Upper lobe of right lung (tissue), 1 donor: ENCODE data around the gene SLC2A4. TPM values are rescaled to one million over a fixed set of nuclear protein-coding genes. Genes with fewer than 3 reads are reported as not detected.

Source experiments
- ATAC-seq: fragments of 200-7000 bp; cut with Tn5 transposase; one replicate; pipeline ENCODE4 v1.9.1; 2020; ENCODE audit warnings: mild to moderate bottlenecking, moderate library complexity
- DNase-seq: peaks from one replicate; pipeline ENCODE4 v3.0.0-alpha.2; 2020
- H3K27ac ChIP-seq: fragments of 200-600 bp; one replicate; pipeline ENCODE4 v1.8.0; 2022
- H3K27me3 ChIP-seq: fragments of 200-600 bp; one replicate; pipeline ENCODE4 v1.8.0; 2022; ENCODE audit warnings: mild to moderate bottlenecking
- H3K36me3 ChIP-seq: fragments of 200-600 bp; one replicate; pipeline ENCODE4 v1.8.0; 2022
- H3K4me1 ChIP-seq: fragments of 200-600 bp; one replicate; pipeline ENCODE4 v1.8.0; 2022
- H3K4me3 ChIP-seq: fragments of 200-600 bp; one replicate; pipeline ENCODE4 v1.8.0; 2022; ENCODE audit warnings: mild to moderate bottlenecking
- H3K9me3 ChIP-seq: fragments of 200-600 bp; one replicate; pipeline ENCODE4 v1.8.0; 2022
- CTCF ChIP-seq: fragments of 200-600 bp; IDR thresholded peaks from one replicate; pipeline ENCODE4 v1.8.0; 2022; ENCODE audit warnings: antibody characterized with exemption
- intact Hi-C: fragments of 100-400 bp; cut with DNase I; formaldehyde crosslinking; loops from one replicate; pipeline ENCODE4 v1.11.0; 2022
- long read RNA-seq: library from polyadenylated mRNA; unstranded; transcript quantifications from one replicate; pipeline ENCODE4 v2.0.0, GENCODE V29; 2021
- total RNA-seq: library from RNA; stranded (reverse); fragmentation: NEBNext Ultra II Directional; extraction: Animal tissue kit (Norgen Biotek cat#: 25700); gene quantifications from one replicate; pipeline ENCODE4 v1.2.1, GENCODE V29; 2021
- donor health status: DM: no; HTN: yes; CAD: no; lungs with severe emphysema.

SLC2A4 gene
- 1.6 TPM for total RNA-seq
- long read RNA-seq, partial matches to known transcripts, result 0 of 1 reads
- long read RNA-seq, other reads (novel, unspliced or antisense), result 0 of 1 reads

DNA sequence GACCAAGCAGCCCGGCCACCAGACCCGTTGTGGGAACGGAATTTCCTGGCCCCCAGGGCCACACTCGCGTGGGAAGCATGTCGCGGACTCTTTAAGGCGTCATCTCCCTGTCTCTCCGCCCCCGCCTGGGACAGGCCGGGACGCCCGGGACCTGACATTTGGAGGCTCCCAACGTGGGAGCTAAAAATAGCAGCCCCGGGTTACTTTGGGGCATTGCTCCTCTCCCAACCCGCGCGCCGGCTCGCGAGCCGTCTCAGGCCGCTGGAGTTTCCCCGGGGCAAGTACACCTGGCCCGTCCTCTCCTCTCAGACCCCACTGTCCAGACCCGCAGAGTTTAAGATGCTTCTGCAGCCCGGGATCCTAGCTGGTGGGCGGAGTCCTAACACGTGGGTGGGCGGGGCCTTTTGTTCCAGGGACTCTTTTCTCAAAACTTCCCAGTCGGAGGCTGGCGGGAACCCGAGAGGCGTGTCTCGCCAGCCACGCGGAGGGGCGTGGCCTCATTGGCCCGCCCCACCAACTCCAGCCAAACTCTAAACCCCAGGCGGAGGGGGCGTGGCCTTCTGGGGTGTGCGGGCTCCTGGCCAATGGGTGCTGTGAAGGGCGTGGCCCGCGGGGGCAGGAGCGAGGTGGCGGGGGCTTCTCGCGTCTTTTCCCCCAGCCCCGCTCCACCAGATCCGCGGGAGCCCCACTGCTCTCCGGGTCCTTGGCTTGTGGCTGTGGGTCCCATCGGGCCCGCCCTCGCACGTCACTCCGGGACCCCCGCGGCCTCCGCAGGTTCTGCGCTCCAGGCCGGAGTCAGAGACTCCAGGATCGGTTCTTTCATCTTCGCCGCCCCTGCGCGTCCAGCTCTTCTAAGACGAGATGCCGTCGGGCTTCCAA, at the start of gene SLC2A4:
Gene SLC2A4, plus strand, starts transcription at position 645 of the 879 bp plus-strand sequence. Its CDS starts 217 bp downstream, at position 862.
- TF ChIP-seq CTCF, result no peak
- Histone ChIP-seq H3K27ac (peak within 1 kb of the TSS; percentile 61), H3K4me1 (peaks cover 20% of the 10 kb centered on the region), H3K36me3 (no peaks in the 10 kb centered on the region), H3K9me3 (no peaks in the 10 kb centered on the region), H3K4me3 (peak within 1 kb of the TSS; percentile 53), H3K27me3 (no peaks in the 10 kb centered on the region)
- DNase-seq (peak; percentile 97), ATAC-seq (peak; percentile 94)
- intact Hi-C loops, result no loop called here

- Histone ChIP-seq H3K36me3 (peaks cover 54% of the 10 kb centered on the region), H3K4me3 (peak overlapping the region; percentile 14), H3K4me1 (peaks cover 28% of the 10 kb centered on the region), H3K27ac (no peak overlapping the region), H3K9me3 (no peaks in the 10 kb centered on the region), H3K27me3 (no peaks in the 10 kb centered on the region)
- DNase-seq (no peak), ATAC-seq (no peak)
- intact Hi-C loops, result no loop called here
- no peak for TF ChIP-seq CTCF
Observed at GRCh38 chr17:7232114-7232513, 49.4 kb upstream of the SLC2A4 start.

- Histone ChIP-seq H3K9me3 (no peaks in the 10 kb centered on the region), H3K36me3 (peaks cover 40% of the 10 kb centered on the region), H3K27me3 (no peaks in the 10 kb centered on the region), H3K4me1 (peaks cover 28% of the 10 kb centered on the region), H3K27ac (peak overlapping the region; percentile 84), H3K4me3 (peak overlapping the region; percentile 95)
- DNase-seq (no peak), ATAC-seq (peak; percentile 0)
- no peak for TF ChIP-seq CTCF
- intact Hi-C loops, result no loop called here
Observed at GRCh38 chr17:7233701-7234082, 47.8 kb upstream of the SLC2A4 start.

- DNase-seq (peak; percentile 97), ATAC-seq (peak; percentile 65)
- Histone ChIP-seq H3K4me3 (peak within 1 kb of the TSS; percentile 95), H3K4me1 (peaks cover 28% of the 10 kb centered on the region), H3K36me3 (peaks cover 34% of the 10 kb centered on the region), H3K9me3 (no peaks in the 10 kb centered on the region), H3K27me3 (no peaks in the 10 kb centered on the region), H3K27ac (peak within 1 kb of the TSS; percentile 84)
- TF ChIP-seq CTCF, result no peak
- intact Hi-C loops, result no loop called here
Observed at GRCh38 chr17:7234083-7234951, 47.2 kb upstream of the SLC2A4 start, which contains the start of gene DVL2. Gene DVL2, minus strand, starts transcription at chr17:7234517. Its CDS starts 255 bp downstream, at chr17:7234262.
